ENCODE results near the gene GBP7. TPM values are rescaled to one million over a fixed set of nuclear protein-coding genes. Genes with fewer than 3 reads are reported as not detected.
A peak's percentile ranks its signal among the peaks of the same experiment; 100 is the strongest.

The GBP7 gene
- total RNA-seq, 6 experiments from 2014 or later: 12.5 to 38.1 (median 23.6) TPM

DNA sequence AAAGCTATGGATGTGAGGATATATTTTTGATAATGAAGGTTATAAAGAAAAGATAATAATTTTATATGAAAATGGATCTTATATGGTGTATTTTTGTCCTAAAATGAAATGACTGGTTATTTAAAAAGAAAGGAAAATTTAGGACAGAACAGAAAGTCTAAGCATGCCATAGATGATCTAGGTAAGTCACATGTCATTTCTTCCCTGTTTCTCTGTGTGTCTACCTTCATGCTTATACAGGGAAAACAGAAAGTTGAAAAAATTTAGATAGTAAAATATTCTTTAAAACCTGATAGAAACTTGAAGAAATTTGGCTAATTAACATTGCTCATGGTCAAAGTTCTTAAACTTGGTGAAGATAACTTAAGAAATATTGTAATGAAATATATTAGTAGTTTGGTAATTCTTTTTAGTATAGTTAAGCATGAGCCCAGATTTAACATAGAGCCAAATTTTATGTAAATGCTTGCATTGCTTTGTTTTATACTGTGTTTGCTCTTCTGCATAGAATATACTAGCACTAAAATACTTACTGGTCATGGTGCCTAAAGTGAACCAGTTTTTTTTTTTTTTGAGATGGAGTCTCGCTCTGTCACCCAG lies 35.3 kb upstream of the GBP7 start:
- H3K27ac ChIP-seq: no peak overlapping the region
- intact Hi-C loops (cut with DNase I): no loop called here
- ATAC-seq (no peak), DNase-seq (no peak)
- no CpG with 5 or more reads among the region's 1 CpG for WGBS (ENCODE audit: insufficient coverage, low coverage, low lambda C conversion rate, missing lambda C conversion rate)
- H3K36me3 ChIP-seq: no peaks in the 10 kb centered on the region
- H3K4me3 ChIP-seq: no peak overlapping the region
- H3K9me3 ChIP-seq: no peaks in the 10 kb centered on the region
- TF ChIP-seq POLR2A (IDR thresholded peaks at IDR 0.05): no peak
- TF ChIP-seq, protein P1, sequence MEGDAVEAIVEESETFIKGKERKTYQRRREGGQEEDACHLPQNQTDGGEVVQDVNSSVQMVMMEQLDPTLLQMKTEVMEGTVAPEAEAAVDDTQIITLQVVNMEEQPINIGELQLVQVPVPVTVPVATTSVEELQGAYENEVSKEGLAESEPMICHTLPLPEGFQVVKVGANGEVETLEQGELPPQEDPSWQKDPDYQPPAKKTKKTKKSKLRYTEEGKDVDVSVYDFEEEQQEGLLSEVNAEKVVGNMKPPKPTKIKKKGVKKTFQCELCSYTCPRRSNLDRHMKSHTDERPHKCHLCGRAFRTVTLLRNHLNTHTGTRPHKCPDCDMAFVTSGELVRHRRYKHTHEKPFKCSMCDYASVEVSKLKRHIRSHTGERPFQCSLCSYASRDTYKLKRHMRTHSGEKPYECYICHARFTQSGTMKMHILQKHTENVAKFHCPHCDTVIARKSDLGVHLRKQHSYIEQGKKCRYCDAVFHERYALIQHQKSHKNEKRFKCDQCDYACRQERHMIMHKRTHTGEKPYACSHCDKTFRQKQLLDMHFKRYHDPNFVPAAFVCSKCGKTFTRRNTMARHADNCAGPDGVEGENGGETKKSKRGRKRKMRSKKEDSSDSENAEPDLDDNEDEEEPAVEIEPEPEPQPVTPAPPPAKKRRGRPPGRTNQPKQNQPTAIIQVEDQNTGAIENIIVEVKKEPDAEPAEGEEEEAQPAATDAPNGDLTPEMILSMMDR (IDR thresholded peaks at IDR 0.05): no peak
- H3K4me1 ChIP-seq: peaks cover 0 to 11% (median 4%) of the 10 kb centered on the region in 4 donors
- no peaks in the 10 kb centered on the region for H3K27me3 ChIP-seq

DNA sequence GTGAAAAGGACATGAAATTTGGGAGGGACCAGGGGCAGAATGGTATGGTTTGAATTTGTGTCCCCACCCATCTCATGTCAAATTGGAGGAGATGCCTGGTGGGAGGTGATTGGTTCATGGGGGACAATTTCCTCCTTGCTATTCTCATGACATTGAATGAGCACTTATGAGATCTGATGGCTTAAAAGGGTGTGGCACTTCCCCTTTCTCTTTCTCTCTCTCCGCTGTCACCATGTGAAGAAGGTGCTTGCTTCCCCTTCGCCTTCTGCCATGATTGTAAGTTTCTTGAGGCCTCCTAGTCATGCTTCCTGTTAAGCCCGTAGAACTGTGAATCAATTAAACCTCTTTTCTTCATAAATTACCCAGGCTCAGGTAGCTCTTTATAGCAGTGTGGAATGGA lies 30.6 kb upstream of the GBP7 start:
- Histone ChIP-seq H3K4me3 (no peak overlapping the region), H3K36me3 (no peaks in the 10 kb centered on the region), H3K9me3 (no peaks in the 10 kb centered on the region), H3K27me3 (no peaks in the 10 kb centered on the region), H3K4me1 (no peaks in the 10 kb centered on the region), H3K27ac (no peak overlapping the region)
- WGBS (ENCODE audit: insufficient coverage, low coverage, low lambda C conversion rate, missing lambda C conversion rate): 67% methylated on average over 1 of the region's 3 CpGs
- ATAC-seq (no peak), DNase-seq (no peak)
- intact Hi-C loops (cut with DNase I): no loop called here
- TF ChIP-seq POLR2A (IDR thresholded peaks at IDR 0.05): no peak
- TF ChIP-seq, protein P1 (IDR thresholded peaks at IDR 0.05): no peak

- Histone ChIP-seq H3K27ac (no peak overlapping the region), H3K9me3 (no peaks in the 10 kb centered on the region), H3K4me3 (no peak overlapping the region), H3K27me3 (no peaks in the 10 kb centered on the region), H3K36me3 (no peaks in the 10 kb centered on the region), H3K4me1 (no peaks in the 10 kb centered on the region)
- no peak for DNase-seq
- no peak for TF ChIP-seq POLR2A (IDR thresholded peaks at IDR 0.05)
- TF ChIP-seq, protein P1 (IDR thresholded peaks at IDR 0.05): no peak
- WGBS (ENCODE audit: insufficient coverage, low coverage, low lambda C conversion rate, missing lambda C conversion rate): 83% methylated on average over 1 of the region's 1 CpG
- intact Hi-C loops (cut with DNase I): no loop called here
- ATAC-seq: no peak
These were observed 27.4 kb upstream of the GBP7 start for GRCh38 chr1:89203166-89203565.

GRCh38 chr1:89201106-89201794 lies 25.4 kb upstream of the GBP7 start:
- H3K27ac ChIP-seq: peak overlapping the region in 2 of 3 donors; percentile 16 to 19
- ATAC-seq: peak in 1 of 4 donors; percentile 7
- no peak for DNase-seq
- TF ChIP-seq, protein P1 (IDR thresholded peaks at IDR 0.05): no peak
- TF ChIP-seq POLR2A (IDR thresholded peaks at IDR 0.05): no peak
- H3K4me3 ChIP-seq: no peak overlapping the region
- peaks cover 0 to 6% (median 0%) of the 10 kb centered on the region in 4 donors for H3K4me1 ChIP-seq
- H3K36me3 ChIP-seq: no peaks in the 10 kb centered on the region
- intact Hi-C loops (cut with DNase I): no loop called here
- H3K27me3 ChIP-seq: no peaks in the 10 kb centered on the region
- no peaks in the 10 kb centered on the region for H3K9me3 ChIP-seq
- WGBS (ENCODE audit: insufficient coverage, low coverage, low lambda C conversion rate, missing lambda C conversion rate): 71% methylated on average over 4 of the region's 4 CpGs

Data from right lobe of liver (tissue), 6 donors.